ENCODE data around the gene FOXQ1.

FOXQ1 gene

DNA sequence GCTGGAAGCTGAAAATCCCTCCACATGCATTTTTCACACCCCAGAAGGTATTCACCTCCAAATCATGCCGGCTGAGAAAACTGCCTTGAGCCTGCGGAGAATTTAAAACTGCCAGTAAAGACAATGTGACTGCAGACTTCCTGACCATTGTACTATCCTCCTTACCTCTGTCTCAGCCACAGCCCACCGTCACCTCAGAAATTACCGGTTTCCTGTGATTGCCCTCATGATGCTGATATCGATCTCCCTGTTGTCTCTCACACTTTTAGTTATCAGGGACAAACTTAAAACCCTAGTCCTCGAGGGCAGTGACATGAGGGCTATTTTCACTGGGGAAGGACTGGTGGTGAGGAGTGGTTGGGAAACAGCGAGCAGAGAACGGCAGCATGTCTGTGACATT, 30.2 kb upstream of the FOXQ1 start:
- no peak overlapping the region for H3K4me3 ChIP-seq (replicated peaks; ENCODE audit: low read depth, low read length)
- no peak for DNase-seq (ENCODE audit: extremely low read depth, low read depth)
- TF ChIP-seq, protein P1, sequence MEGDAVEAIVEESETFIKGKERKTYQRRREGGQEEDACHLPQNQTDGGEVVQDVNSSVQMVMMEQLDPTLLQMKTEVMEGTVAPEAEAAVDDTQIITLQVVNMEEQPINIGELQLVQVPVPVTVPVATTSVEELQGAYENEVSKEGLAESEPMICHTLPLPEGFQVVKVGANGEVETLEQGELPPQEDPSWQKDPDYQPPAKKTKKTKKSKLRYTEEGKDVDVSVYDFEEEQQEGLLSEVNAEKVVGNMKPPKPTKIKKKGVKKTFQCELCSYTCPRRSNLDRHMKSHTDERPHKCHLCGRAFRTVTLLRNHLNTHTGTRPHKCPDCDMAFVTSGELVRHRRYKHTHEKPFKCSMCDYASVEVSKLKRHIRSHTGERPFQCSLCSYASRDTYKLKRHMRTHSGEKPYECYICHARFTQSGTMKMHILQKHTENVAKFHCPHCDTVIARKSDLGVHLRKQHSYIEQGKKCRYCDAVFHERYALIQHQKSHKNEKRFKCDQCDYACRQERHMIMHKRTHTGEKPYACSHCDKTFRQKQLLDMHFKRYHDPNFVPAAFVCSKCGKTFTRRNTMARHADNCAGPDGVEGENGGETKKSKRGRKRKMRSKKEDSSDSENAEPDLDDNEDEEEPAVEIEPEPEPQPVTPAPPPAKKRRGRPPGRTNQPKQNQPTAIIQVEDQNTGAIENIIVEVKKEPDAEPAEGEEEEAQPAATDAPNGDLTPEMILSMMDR (IDR thresholded peaks at IDR 0.05; ENCODE audit: low read depth, low read length, missing control alignments): no peak

DNA sequence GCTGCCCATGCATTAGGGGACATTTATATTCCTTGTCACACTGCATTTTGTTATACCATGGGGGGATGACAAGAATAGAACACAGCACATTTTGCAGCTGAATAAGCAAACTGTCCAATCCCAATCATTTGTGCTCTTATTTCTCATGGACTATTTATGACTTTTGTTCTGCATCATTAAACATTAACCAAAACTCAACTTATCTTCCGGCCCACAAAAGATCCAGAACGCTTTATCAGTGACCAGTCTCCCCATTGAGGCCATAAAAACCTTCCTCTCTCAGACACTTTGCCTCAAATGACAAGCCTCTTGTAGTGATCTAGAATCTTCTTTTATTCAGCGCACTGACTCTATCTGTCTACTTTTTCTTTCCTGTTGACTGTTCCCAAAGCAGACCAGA, 28.4 kb upstream of the FOXQ1 start:
- H3K4me3 ChIP-seq (replicated peaks; ENCODE audit: low read depth, low read length): no peak overlapping the region
- no peak for DNase-seq (ENCODE audit: extremely low read depth, low read depth)
- TF ChIP-seq, protein P1 (IDR thresholded peaks at IDR 0.05; ENCODE audit: low read depth, low read length, missing control alignments): no peak

DNA sequence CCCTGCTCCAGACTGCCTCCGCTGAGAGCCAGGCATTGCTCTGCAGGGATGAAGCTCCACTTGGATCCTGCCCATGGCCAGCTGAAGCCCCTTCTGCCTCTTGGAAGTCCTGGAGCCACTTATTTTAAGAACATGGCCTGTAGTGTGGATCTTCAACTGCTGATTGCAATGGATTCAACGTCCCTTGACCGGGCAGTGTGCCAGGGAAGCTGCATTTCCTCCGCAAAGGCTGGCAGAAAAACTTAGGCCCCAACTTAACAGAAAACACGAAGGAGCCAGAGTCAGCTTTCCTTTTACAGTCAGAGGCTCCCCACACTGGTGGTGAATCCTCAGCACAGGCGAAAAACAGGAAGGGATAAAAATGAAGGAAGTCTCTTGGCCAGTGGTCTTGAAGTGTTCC, 26.3 kb upstream of the FOXQ1 start:
- TF ChIP-seq, protein P1 (IDR thresholded peaks at IDR 0.05; ENCODE audit: low read depth, low read length, missing control alignments): no peak
- no peak overlapping the region for H3K4me3 ChIP-seq (replicated peaks; ENCODE audit: low read depth, low read length)
- no peak for DNase-seq (ENCODE audit: extremely low read depth, low read depth)

DNA sequence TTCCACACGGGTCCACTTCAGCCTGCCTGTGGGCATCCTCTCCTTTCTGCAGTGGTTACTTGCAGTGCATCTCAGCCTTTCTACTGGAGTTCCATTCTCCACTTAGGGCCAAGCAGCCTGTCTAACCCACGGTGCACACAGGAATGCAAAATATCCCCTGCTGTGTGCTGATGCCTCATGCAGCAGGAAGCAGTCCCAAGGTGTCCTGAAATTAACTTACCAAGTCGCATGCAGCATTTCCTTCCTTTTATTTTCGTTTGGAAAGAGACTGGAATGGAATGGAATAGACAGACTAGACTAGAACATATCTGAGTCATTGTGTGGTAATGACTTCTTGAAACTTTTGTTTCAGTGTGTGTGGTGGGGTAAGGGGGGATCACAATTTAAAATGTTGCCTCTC, 25.9 kb upstream of the FOXQ1 start:
- no peak overlapping the region for H3K4me3 ChIP-seq (replicated peaks; ENCODE audit: low read depth, low read length)
- TF ChIP-seq, protein P1 (IDR thresholded peaks at IDR 0.05; ENCODE audit: low read depth, low read length, missing control alignments): no peak
- DNase-seq (ENCODE audit: extremely low read depth, low read depth): no peak

DNA sequence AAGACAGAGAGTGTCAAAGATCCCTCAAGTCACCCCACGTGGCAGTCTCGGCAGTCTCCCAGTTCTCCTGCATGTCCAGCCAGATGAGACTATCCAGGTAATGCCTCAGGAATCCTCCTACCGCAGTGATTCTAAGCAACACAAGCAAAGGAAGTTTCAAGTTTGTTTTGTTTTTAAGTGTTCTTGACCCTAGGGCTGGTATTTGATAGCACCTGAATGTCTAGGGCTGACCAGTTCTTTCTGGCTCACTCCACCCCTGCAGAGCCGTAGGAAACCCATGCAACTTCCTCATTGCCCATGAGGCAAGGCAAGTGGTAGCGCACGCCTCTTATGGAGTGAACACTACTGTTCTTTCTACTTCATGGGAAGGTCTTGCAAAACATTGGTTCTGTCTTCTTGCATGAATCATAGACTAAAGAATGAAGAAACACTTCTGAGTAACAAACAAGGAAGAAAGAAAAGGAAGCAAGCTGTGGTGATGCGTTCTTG, 24.8 kb upstream of the FOXQ1 start:
- TF ChIP-seq, protein P1 (IDR thresholded peaks at IDR 0.05; ENCODE audit: low read depth, low read length, missing control alignments): no peak
- DNase-seq (ENCODE audit: extremely low read depth, low read depth): no peak
- no peak overlapping the region for H3K4me3 ChIP-seq (replicated peaks; ENCODE audit: low read depth, low read length)

DNA sequence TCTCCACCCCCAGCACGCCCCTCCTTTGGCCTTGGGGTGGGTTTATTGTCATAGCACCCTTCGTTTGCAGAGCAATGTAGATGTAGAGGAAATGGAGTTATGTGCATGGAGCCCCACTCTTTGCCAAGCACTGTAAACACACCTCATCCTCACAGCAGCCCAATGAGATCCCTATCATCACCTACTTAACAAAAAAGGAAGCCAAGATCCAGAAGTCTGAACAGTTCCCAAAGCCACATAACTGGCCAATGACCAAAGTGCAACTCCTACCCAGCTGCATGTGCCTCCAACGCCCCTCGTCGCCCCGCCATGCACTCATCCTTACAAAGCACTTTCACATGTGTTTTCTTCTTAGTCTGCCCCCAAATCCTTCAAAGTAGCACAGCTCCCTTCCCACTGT, 21.8 kb upstream of the FOXQ1 start:
- TF ChIP-seq, protein P1 (IDR thresholded peaks at IDR 0.05; ENCODE audit: low read depth, low read length, missing control alignments): no peak
- DNase-seq (ENCODE audit: extremely low read depth, low read depth): no peak
- no peak overlapping the region for H3K4me3 ChIP-seq (replicated peaks; ENCODE audit: low read depth, low read length)

DNA sequence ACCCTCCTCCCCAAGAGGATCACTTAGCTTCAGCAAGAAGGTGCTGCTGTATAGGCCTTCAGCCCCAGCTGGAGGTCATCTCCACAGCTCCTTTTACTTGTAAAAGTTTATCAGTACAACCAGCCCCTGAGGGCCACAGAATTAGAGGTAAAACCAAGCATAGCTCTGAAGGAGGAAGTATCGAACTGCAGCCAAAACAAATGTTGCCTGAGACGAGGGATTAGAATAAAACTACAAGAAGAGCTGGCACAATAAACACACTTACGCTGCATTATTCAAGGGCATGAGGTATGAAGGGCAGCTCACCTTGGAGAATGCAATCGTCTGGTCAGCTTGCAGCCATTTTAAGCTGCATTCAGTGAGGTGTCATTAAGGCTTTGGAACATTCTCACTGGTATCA, 21.1 kb upstream of the FOXQ1 start:
- TF ChIP-seq, protein P1 (IDR thresholded peaks at IDR 0.05; ENCODE audit: low read depth, low read length, missing control alignments): no peak
- no peak overlapping the region for H3K4me3 ChIP-seq (replicated peaks; ENCODE audit: low read depth, low read length)
- no peak for DNase-seq (ENCODE audit: extremely low read depth, low read depth)

All from HFF-Myc (cell line).